ENCODE measurements around the gene ZNF384.

The ZNF384 gene

GRCh38 chr12:6723607-6724408 is 34.6 kb upstream of the ZNF384 start, which contains the start of gene COPS7A (continued):
- peak; percentile 65 for TF ChIP-seq ZBTB26 (tag by site-specific recombination; optimal IDR thresholded peaks at IDR 0.05)
- peak; percentile 100 for TF ChIP-seq ZNF341 (tag by site-specific recombination; IDR thresholded peaks at IDR 0.05; ENCODE audit: low read depth)
- peak; percentile 92 for TF ChIP-seq ZNF362 (tag by site-specific recombination; IDR thresholded peaks at IDR 0.05)
- TF ChIP-seq HIC1 (tag by site-specific recombination; IDR thresholded peaks at IDR 0.05): no peak; the same call in none of the 2 replicates
- TF ChIP-seq REPIN1 (tag by site-specific recombination; IDR thresholded peaks at IDR 0.05; ENCODE audit: low read depth): no peak
- peak; percentile 96 for TF ChIP-seq GLIS1 (tag by site-specific recombination; IDR thresholded peaks at IDR 0.05)
- no peak for TF ChIP-seq BCL6B (tag by site-specific recombination; IDR thresholded peaks at IDR 0.05)
- TF ChIP-seq PRDM1 (tag by site-specific recombination; IDR thresholded peaks at IDR 0.05): peak; percentile 83
- TF ChIP-seq SCRT1 (tag by site-specific recombination; IDR thresholded peaks at IDR 0.05; ENCODE audit: borderline replicate concordance): no peak
- TF ChIP-seq ZNF354C (tag by site-specific recombination; IDR thresholded peaks at IDR 0.05; ENCODE audit: borderline replicate concordance, low read depth): no peak
- TF ChIP-seq, protein P1, sequence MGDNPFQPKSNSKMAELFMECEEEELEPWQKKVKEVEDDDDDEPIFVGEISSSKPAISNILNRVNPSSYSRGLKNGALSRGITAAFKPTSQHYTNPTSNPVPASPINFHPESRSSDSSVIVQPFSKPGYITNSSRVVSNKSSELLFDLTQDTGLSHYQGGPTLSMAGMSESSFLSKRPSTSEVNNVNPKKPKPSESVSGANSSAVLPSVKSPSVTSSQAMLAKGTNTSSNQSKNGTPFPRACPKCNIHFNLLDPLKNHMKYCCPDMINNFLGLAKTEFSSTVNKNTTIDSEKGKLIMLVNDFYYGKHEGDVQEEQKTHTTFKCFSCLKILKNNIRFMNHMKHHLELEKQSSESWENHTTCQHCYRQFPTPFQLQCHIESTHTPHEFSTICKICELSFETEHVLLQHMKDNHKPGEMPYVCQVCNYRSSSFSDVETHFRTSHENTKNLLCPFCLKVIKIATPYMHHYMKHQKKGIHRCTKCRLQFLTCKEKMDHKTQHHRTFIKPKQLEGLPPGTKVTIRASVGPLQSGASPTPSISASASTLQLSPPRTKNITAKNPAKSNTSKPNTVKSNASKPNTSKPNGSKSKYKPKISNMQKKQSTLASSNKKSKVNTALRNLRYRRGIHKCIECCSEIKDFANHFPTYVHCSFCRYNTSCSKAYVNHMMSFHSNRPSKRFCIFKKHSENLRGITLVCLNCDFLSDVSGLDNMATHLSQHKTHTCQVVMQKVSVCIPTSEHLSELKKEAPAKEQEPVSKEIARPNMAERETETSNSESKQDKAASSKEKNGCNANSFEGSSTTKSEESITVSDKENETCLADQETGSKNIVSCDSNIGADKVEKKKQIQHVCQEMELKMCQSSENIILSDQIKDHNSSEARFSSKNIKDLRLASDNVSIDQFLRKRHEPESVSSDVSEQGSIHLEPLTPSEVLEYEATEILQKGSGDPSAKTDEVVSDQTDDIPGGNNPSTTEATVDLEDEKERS (tag by site-specific recombination; IDR thresholded peaks at IDR 0.05): no peak
- TF ChIP-seq ZNF830 (tag by site-specific recombination; IDR thresholded peaks at IDR 0.05; ENCODE audit: low read depth): no peak

DNA sequence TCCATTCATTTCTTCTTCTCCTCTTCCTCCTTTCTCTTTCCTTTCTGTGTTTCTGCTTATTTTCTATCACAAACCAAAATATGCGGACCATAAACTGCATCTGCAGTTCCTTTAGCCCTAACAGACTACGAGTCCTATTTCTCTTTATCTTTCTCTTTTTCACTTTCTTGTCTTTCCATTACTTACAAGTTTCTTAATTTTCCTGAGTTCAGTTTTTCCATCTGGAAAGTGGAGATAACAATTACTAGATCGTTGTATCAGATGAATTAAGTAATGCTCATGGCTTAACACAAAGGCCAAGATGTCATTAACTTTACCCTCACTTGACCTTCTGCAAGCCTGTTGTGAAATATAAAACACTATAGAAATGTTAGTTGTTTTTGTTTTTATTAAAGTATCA is 33.7 kb upstream of the ZNF384 start:
- Histone ChIP-seq H3K27ac (ENCODE audit: extremely low read depth, low read depth, low read length) (no peak overlapping the region), H3K9me3 (ENCODE audit: control insufficient read depth, insufficient read depth, low read depth, low read length) (no peaks in the 10 kb centered on the region), H3K4me3 (ENCODE audit: low read depth, low read length) (no peak overlapping the region), H3K36me3 (ENCODE audit: control insufficient read depth in 2 of 2, insufficient read depth in 1 of 2, low read length in 2 of 2) (peaks cover 0 to 11% of the 10 kb centered on the region in 2 experiments; a peak in 1 of 3 replicates), H3K4me1 (ENCODE audit: control insufficient read depth, insufficient read depth, low read length) (peaks cover 11% of the 10 kb centered on the region)
- ChIA-PET CTCF (interaction anchor here (0.6 to 3.5 kb wide), 5 partner anchors 11 to 388 kb away, joined by 3 to 21 read pairs (median 4); partner anchors contain the start of gene MLF2), POLR2A (interaction anchor here (1.2 to 4.0 kb wide), 6 partner anchors 14 to 105 kb away, joined by 4 to 104 read pairs (median 8); partner anchors contain the start of genes MLF2, P3H3 and ZNF384)
- peak; percentile 95 for TF ChIP-seq PRDM1 (tag by site-specific recombination; IDR thresholded peaks at IDR 0.05)
- TF ChIP-seq, protein P2, sequence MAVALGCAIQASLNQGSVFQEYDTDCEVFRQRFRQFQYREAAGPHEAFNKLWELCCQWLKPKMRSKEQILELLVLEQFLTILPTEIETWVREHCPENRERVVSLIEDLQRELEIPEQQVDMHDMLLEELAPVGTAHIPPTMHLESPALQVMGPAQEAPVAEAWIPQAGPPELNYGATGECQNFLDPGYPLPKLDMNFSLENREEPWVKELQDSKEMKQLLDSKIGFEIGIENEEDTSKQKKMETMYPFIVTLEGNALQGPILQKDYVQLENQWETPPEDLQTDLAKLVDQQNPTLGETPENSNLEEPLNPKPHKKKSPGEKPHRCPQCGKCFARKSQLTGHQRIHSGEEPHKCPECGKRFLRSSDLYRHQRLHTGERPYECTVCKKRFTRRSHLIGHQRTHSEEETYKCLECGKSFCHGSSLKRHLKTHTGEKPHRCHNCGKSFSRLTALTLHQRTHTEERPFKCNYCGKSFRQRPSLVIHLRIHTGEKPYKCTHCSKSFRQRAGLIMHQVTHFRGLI (tag by site-specific recombination; IDR thresholded peaks at IDR 0.05): no peak
- TF ChIP-seq, protein P3, sequence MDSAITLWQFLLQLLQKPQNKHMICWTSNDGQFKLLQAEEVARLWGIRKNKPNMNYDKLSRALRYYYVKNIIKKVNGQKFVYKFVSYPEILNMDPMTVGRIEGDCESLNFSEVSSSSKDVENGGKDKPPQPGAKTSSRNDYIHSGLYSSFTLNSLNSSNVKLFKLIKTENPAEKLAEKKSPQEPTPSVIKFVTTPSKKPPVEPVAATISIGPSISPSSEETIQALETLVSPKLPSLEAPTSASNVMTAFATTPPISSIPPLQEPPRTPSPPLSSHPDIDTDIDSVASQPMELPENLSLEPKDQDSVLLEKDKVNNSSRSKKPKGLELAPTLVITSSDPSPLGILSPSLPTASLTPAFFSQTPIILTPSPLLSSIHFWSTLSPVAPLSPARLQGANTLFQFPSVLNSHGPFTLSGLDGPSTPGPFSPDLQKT (IDR thresholded peaks at IDR 0.05; ENCODE audit: borderline replicate concordance, low read depth, low read length): no peak
- peak; percentile 47 for TF ChIP-seq ZNF366 (tag by site-specific recombination; conservative IDR thresholded peaks at IDR 0.05)
- no peak for TF ChIP-seq ZNF16 (tag by site-specific recombination; IDR thresholded peaks at IDR 0.05; ENCODE audit: low read depth)
